Keratinocyte (primary cell): ENCODE results near the gene WASF3. TPM values are rescaled to one million over a fixed set of nuclear protein-coding genes. Genes with fewer than 3 reads are reported as not detected.

Experiments used
- DNase-seq: peaks from one replicate; pipeline ENCODE4 v3.0.0-alpha.2; 2011; ENCODE audit warnings: low read depth, missing footprints, low spot score
- FAIRE-seq: peaks from 2 replicates; lab custom pipeline; 2011; peaks lifted over from hg19 to GRCh38; lab: Jason Lieb, UNC
- H2AFZ ChIP-seq: 2 replicates; pipeline ENCODE4 v1.6.0; 2012; ENCODE audit warnings: low read length, control low read depth, inconsistent platforms; ENCODE audit not compliant: control insufficient read depth
- H3K27ac ChIP-seq: 2 replicates; pipeline ENCODE4 v1.5.1; 2011; ENCODE audit warnings: low read length; ENCODE audit not compliant: control insufficient read depth, insufficient read depth
- H3K27me3 ChIP-seq: 3 replicates; pipeline ENCODE4 v1.6.0; 2011; ENCODE audit warnings: low read length; ENCODE audit not compliant: control insufficient read depth, insufficient read depth; ENCODE audit errors: extremely low read depth
- H3K36me3 ChIP-seq, 2 experiments: 2 replicates in 1 of 2; 3 replicates in 1 of 2; pipeline ENCODE4 v1.5.1; 2011; ENCODE audit warnings: low read length in 2 of 2, mild to moderate bottlenecking in 1 of 2; ENCODE audit not compliant: control insufficient read depth in 2 of 2, insufficient read depth in 2 of 2; ENCODE audit errors: extremely low read depth in 1 of 2
- H3K4me1 ChIP-seq: 3 replicates; pipeline ENCODE4 v1.5.1; 2011; ENCODE audit warnings: low read length; ENCODE audit not compliant: control insufficient read depth, insufficient read depth; ENCODE audit errors: extremely low read depth
- H3K4me2 ChIP-seq: 3 replicates; pipeline ENCODE4 v1.6.0; 2011; ENCODE audit warnings: low read depth, low read length; ENCODE audit not compliant: control insufficient read depth, insufficient read depth; ENCODE audit errors: extremely low read depth
- H3K4me3 ChIP-seq, 3 experiments: fragments of 200-600 bp in 1 of 3; sonication (generic) in 1 of 3; 2 replicates in 2 of 3; 3 replicates in 1 of 3; pipeline ENCODE4 v1.5.1; 2011 to 2016; ENCODE audit warnings: low read length in 3 of 3, mild to moderate bottlenecking in 3 of 3, control low read depth in 2 of 3, inconsistent platforms in 1 of 3, low read depth in 1 of 3, mixed read lengths in 1 of 3, mixed run types in 1 of 3, moderate library complexity in 1 of 3; ENCODE audit not compliant: control insufficient read depth in 2 of 3, insufficient read depth in 2 of 3; ENCODE audit errors: extremely low read depth in 1 of 3
- H3K79me2 ChIP-seq: 2 replicates; pipeline ENCODE4 v1.6.0; 2012; ENCODE audit warnings: low read length; ENCODE audit not compliant: control insufficient read depth, insufficient read depth
- H3K9ac ChIP-seq: 3 replicates; pipeline ENCODE4 v1.6.0; 2011; ENCODE audit warnings: low read length; ENCODE audit not compliant: control insufficient read depth, insufficient read depth; ENCODE audit errors: extremely low read depth
- H3K9me1 ChIP-seq: 3 replicates; pipeline ENCODE4 v1.6.0; 2011; ENCODE audit warnings: low read length; ENCODE audit not compliant: control insufficient read depth, insufficient read depth; ENCODE audit errors: extremely low read depth
- H3K9me3 ChIP-seq: 2 replicates; pipeline ENCODE4 v1.5.1; 2012; ENCODE audit warnings: low read depth, low read length; ENCODE audit not compliant: control insufficient read depth
- H4K20me1 ChIP-seq: 3 replicates; pipeline ENCODE4 v1.6.0; 2011; ENCODE audit warnings: low read length; ENCODE audit not compliant: control insufficient read depth, insufficient read depth; ENCODE audit errors: extremely low read depth
- CTCF ChIP-seq, 3 experiments: IDR thresholded peaks in 1 of 3; conservative IDR thresholded peaks in 1 of 3; optimal IDR thresholded peaks in 1 of 3; 2 replicates in 2 of 3; 3 replicates in 1 of 3; pipeline versions ENCODE3 to v1.5.1; 2011; ENCODE audit warnings: low read length in 3 of 3, mild to moderate bottlenecking in 3 of 3, moderate library complexity in 2 of 3, control low read depth in 1 of 3, inconsistent platforms in 1 of 3; ENCODE audit not compliant: insufficient read depth in 2 of 3; ENCODE audit errors: extremely low read depth in 1 of 3
- EZH2 ChIP-seq: IDR thresholded peaks from one replicate; pipeline ENCODE4 v1.6.1; 2012; ENCODE audit warnings: inconsistent platforms, mild to moderate bottlenecking, low read length, moderate library complexity
- dilution Hi-C: fragments of 300-500 bp; cut with MboI; formaldehyde crosslinking; loops from one replicate; pipeline ENCODE4 v1.7.0; 2020; ENCODE audit warnings: low sequenced_read_pairs; ENCODE audit not compliant: extremely low pct_ligation_motif_present
- polyA plus RNA-seq, 5 experiments: library from polyadenylated mRNA; depleted of rRNA in 3 of 5; stranded (reverse) in 3 of 5; stranded (forward) in 1 of 5; unstranded in 1 of 5; fragments of >200 nt; gene quantifications; 1 replicate in 1 of 5; 2 replicates in 3 of 5; 3 replicates in 1 of 5; pipeline versions ENCODE4 v1.2.1 to v1.2.3, GENCODE V29; 2011 to 2012; ENCODE audit warnings: missing spikeins in 2 of 5, low read depth in 1 of 5, low replicate concordance in 1 of 5

The WASF3 gene
- polyA plus RNA-seq, 1 donor (not counting 4 experiments of a cell fraction or from before 2014, with no cell fraction given): 6.3 TPM

- Histone ChIP-seq H2AFZ (no peak overlapping the region), H4K20me1 (no peaks in the 10 kb centered on the region), H3K4me3 (no peak overlapping the region), H3K4me1 (no peaks in the 10 kb centered on the region), H3K9ac (no peak overlapping the region), H3K4me2 (no peak overlapping the region), H3K9me1 (no peaks in the 10 kb centered on the region), H3K9me3 (no peaks in the 10 kb centered on the region), H3K27ac (no peak overlapping the region), H3K27me3 (no peaks in the 10 kb centered on the region), H3K79me2 (no peaks in the 10 kb centered on the region), H3K36me3 (no peaks in the 10 kb centered on the region)
- FAIRE-seq (no peak), DNase-seq (no peak)
- dilution Hi-C loops: no loop called here
- TF ChIP-seq EZH2: no peak
- TF ChIP-seq CTCF (optimal IDR thresholded peaks at IDR 0.05 in 1 of 3, IDR thresholded peaks at IDR 0.05 in 1 of 3, conservative IDR thresholded peaks at IDR 0.05 in 1 of 3; ENCODE audit: extremely low read depth in 1 of 3, insufficient read depth in 2 of 3, low read length in 3 of 3): no peak
These were observed 27.2 kb downstream of the WASF3 start for GRCh38 chr13:26584713-26585112.

- Histone ChIP-seq H3K4me2 (no peak overlapping the region), H3K27ac (no peak overlapping the region), H4K20me1 (no peaks in the 10 kb centered on the region), H3K4me3 (no peak overlapping the region), H3K79me2 (no peaks in the 10 kb centered on the region), H3K4me1 (no peaks in the 10 kb centered on the region), H2AFZ (no peak overlapping the region), H3K9me1 (no peaks in the 10 kb centered on the region), H3K36me3 (no peaks in the 10 kb centered on the region), H3K9ac (no peak overlapping the region), H3K27me3 (no peaks in the 10 kb centered on the region), H3K9me3 (no peaks in the 10 kb centered on the region)
- dilution Hi-C loops: no loop called here
- DNase-seq (no peak), FAIRE-seq (no peak)
- no peak for TF ChIP-seq CTCF (optimal IDR thresholded peaks at IDR 0.05 in 1 of 3, IDR thresholded peaks at IDR 0.05 in 1 of 3, conservative IDR thresholded peaks at IDR 0.05 in 1 of 3; ENCODE audit: extremely low read depth in 1 of 3, insufficient read depth in 2 of 3, low read length in 3 of 3)
These were observed 27.7 kb downstream of the WASF3 start for GRCh38 chr13:26585136-26585535.
